ENCODE measurements around the gene ERGIC3.

Gene ERGIC3

GRCh38 chr20:35506179-35506578 lies 35.7 kb upstream of the ERGIC3 start:
- Histone ChIP-seq H3K36me3 (ENCODE audit: low read depth) (peaks cover 100% of the 10 kb centered on the region), H3K27ac (ENCODE audit: poor library complexity, severe bottlenecking) (no peak overlapping the region), H3K9me3 (ENCODE audit: severe bottlenecking) (no peaks in the 10 kb centered on the region)

GRCh38 chr20:35506872-35507638 lies 34.8 kb upstream of the ERGIC3 start:
- Histone ChIP-seq H3K27me3 (ENCODE audit: insufficient read depth, poor library complexity, severe bottlenecking) (no peaks in the 10 kb centered on the region), H3K9me3 (ENCODE audit: severe bottlenecking) (no peaks in the 10 kb centered on the region), H3K36me3 (ENCODE audit: low read depth) (peaks cover 100% of the 10 kb centered on the region), H3K4me1 (ENCODE audit: insufficient read depth, poor library complexity, severe bottlenecking) (no peaks in the 10 kb centered on the region), H3K27ac (ENCODE audit: poor library complexity, severe bottlenecking) (no peak overlapping the region), H3K4me3 (ENCODE audit: severe bottlenecking) (no peak overlapping the region)
- ATAC-seq (ENCODE audit: low read depth) (no peak), DNase-seq (ENCODE audit: low spot score) (no peak)
- no peak for TF ChIP-seq CTCF (IDR thresholded peaks at IDR 0.05; ENCODE audit: poor library complexity, severe bottlenecking)

More at GRCh38 chr20:35506179-35506578, 35.7 kb upstream of the ERGIC3 start:
- Histone ChIP-seq H3K4me1 (ENCODE audit: insufficient read depth, poor library complexity, severe bottlenecking) (no peaks in the 10 kb centered on the region), H3K4me3 (ENCODE audit: severe bottlenecking) (no peak overlapping the region), H3K27me3 (ENCODE audit: insufficient read depth, poor library complexity, severe bottlenecking) (no peaks in the 10 kb centered on the region)
- no peak; the same call in 2 of the 3 replicates for ATAC-seq (ENCODE audit: low read depth)
- DNase-seq (ENCODE audit: low spot score), result no peak
- TF ChIP-seq CTCF (IDR thresholded peaks at IDR 0.05; ENCODE audit: poor library complexity, severe bottlenecking), result no peak

GRCh38 chr20:35508493-35509218 lies 33.2 kb upstream of the ERGIC3 start:
- no peak for TF ChIP-seq CTCF (IDR thresholded peaks at IDR 0.05; ENCODE audit: poor library complexity, severe bottlenecking)
- H3K9me3 ChIP-seq (ENCODE audit: severe bottlenecking), result no peaks in the 10 kb centered on the region
- DNase-seq (ENCODE audit: low spot score), result no peak
- H3K27ac ChIP-seq (ENCODE audit: poor library complexity, severe bottlenecking), result no peak overlapping the region
- ATAC-seq (ENCODE audit: low read depth), result no peak
- peaks cover 97% of the 10 kb centered on the region for H3K36me3 ChIP-seq (ENCODE audit: low read depth)
- no peak overlapping the region for H3K4me3 ChIP-seq (ENCODE audit: severe bottlenecking)
- H3K27me3 ChIP-seq (ENCODE audit: insufficient read depth, poor library complexity, severe bottlenecking), result no peaks in the 10 kb centered on the region
- H3K4me1 ChIP-seq (ENCODE audit: insufficient read depth, poor library complexity, severe bottlenecking), result no peaks in the 10 kb centered on the region

- no peak overlapping the region for H3K27ac ChIP-seq (ENCODE audit: poor library complexity, severe bottlenecking)
- H3K4me1 ChIP-seq (ENCODE audit: insufficient read depth, poor library complexity, severe bottlenecking), result peaks cover 3% of the 10 kb centered on the region
- DNase-seq (ENCODE audit: low spot score) (no peak), ATAC-seq (ENCODE audit: low read depth) (no peak)
- no peaks in the 10 kb centered on the region for H3K27me3 ChIP-seq (ENCODE audit: insufficient read depth, poor library complexity, severe bottlenecking)
- no peak for TF ChIP-seq CTCF (IDR thresholded peaks at IDR 0.05; ENCODE audit: poor library complexity, severe bottlenecking)
- H3K36me3 ChIP-seq (ENCODE audit: low read depth), result peaks cover 74% of the 10 kb centered on the region
- H3K9me3 ChIP-seq (ENCODE audit: severe bottlenecking), result no peaks in the 10 kb centered on the region
- H3K4me3 ChIP-seq (ENCODE audit: severe bottlenecking), result no peak overlapping the region
These were observed 30.7 kb upstream of the ERGIC3 start for GRCh38 chr20:35510951-35511735.
